Body of pancreas (tissue), 4 donors: ENCODE measurements around the gene TMEM63A. TPM values are rescaled to one million over a fixed set of nuclear protein-coding genes. Genes with fewer than 3 reads are reported as not detected.
"Not testable (repeated sequence)": the region's sequence is repeated elsewhere in the genome, so short reads cannot be mapped to it uniquely, and the experiment has no call there.

Experiments used
- ATAC-seq: fragments of 150-250 bp; one replicate; pipeline ENCODE4 v1.9.1; 2016
- DNase-seq, 4 donors: peaks; one replicate each; pipeline ENCODE4 v3.0.0-alpha.2; 2019
- H3K27ac ChIP-seq, 4 donors: fragments of 200-600 bp; sonication (generic); 1 replicate in 3 of 4; 2 replicates in 1 of 4; pipeline versions ENCODE4 v1.5.1 to v1.6.1; 2016 to 2019; ENCODE audit warnings: mild to moderate bottlenecking in 1 of 4, mixed read lengths in 1 of 4, moderate library complexity in 1 of 4
- H3K27me3 ChIP-seq, 2 donors: fragments of 200-600 bp; sonication (generic); one replicate each; pipeline ENCODE4 v1.6.0; 2016; ENCODE audit warnings: mild to moderate bottlenecking in 1 of 2
- H3K36me3 ChIP-seq, 2 donors: fragments of 200-600 bp; sonication (generic); replicated peaks in 1 of 2; 2 replicates each; pipeline ENCODE4 v1.5.1; 2016; ENCODE audit warnings: low read depth in 2 of 2; ENCODE audit not compliant: insufficient read depth in 1 of 2
- H3K4me1 ChIP-seq: fragments of 200-600 bp; sonication (generic); one replicate; pipeline ENCODE4 v1.6.0; 2016
- H3K4me3 ChIP-seq, 2 donors: fragments of 200-600 bp; sonication (generic); 1 replicate in 1 of 2; 2 replicates in 1 of 2; pipeline ENCODE4 v1.5.1; 2016 to 2019
- H3K9me3 ChIP-seq, 3 donors: fragments of 200-600 bp; sonication (generic); 1 replicate in 2 of 3; 2 replicates in 1 of 3; pipeline ENCODE4 v1.5.1; 2016
- POLR2A ChIP-seq, 3 donors: fragments of 450-650 bp; IDR thresholded peaks; one replicate each; pipeline ENCODE4 v1.6.1; 2016; ENCODE audit warnings: antibody characterized with exemption in 3 of 3, mild to moderate bottlenecking in 2 of 3
- WGBS, 2 donors: methylation state at CpG; one replicate each; pipeline ENCODE4 v1.1.5; 2017; 5-methylcytosine and 5-hydroxymethylcytosine counted together
- intact Hi-C: fragments of 100-400 bp; cut with DNase I; formaldehyde crosslinking; loops from one replicate; pipeline ENCODE4 v1.15.1; 2023
- total RNA-seq, 2 donors: library from RNA; depleted of rRNA; stranded (reverse); fragments of >200 nt; gene quantifications; one replicate each; pipeline ENCODE4 v1.1.0, GENCODE V29; 2016
- TF ChIP-seq, protein P1 (sequence below), 7 experiments: fragments of 450-650 bp in 4 of 7; fragments of 200-600 bp in 3 of 7; sonication (generic) in 3 of 7; IDR thresholded peaks; one replicate each; pipeline ENCODE4 v1.5.1; 2016 to 2019; ENCODE audit warnings: antibody characterized with exemption in 7 of 7

The TMEM63A gene
- total RNA-seq, 2 donors from 2014 or later, result 129 to 217 TPM

DNA sequence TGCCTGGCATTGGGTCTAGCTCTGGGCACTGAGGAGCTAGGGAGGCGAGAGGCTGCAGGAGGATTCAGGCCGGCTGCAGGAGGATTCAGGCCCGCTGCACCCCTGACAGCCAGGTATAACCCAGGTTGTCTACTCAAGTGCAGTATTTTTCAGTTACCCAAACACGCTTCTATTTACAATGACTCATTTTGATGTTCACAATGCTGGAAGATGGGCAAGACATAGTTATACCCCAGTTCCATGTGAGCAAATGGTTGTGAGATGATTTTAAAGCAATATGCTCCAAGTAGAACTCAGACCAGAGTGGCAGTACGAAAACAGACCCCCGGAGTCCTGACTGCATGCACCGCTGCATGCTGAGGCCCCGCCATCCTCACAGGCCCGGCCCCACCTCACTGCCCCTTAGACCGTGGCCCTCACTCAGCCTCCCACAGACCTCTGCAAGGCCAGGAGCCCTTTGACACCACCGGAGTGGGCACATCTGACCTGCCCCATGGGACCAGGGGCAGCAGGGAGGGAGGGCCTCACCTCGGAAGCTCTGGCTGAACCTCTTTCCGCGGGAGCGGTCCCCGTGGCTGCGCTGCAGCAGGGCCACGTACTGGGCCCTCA, 6.2 kb upstream of the TMEM63A start:
- intact Hi-C loops, result no loop called here
- DNase-seq (no peak), ATAC-seq (no peak)
- no peak overlapping the region for H3K4me3 ChIP-seq
- no peaks in the 10 kb centered on the region for H3K9me3 ChIP-seq
- TF ChIP-seq, protein P1, sequence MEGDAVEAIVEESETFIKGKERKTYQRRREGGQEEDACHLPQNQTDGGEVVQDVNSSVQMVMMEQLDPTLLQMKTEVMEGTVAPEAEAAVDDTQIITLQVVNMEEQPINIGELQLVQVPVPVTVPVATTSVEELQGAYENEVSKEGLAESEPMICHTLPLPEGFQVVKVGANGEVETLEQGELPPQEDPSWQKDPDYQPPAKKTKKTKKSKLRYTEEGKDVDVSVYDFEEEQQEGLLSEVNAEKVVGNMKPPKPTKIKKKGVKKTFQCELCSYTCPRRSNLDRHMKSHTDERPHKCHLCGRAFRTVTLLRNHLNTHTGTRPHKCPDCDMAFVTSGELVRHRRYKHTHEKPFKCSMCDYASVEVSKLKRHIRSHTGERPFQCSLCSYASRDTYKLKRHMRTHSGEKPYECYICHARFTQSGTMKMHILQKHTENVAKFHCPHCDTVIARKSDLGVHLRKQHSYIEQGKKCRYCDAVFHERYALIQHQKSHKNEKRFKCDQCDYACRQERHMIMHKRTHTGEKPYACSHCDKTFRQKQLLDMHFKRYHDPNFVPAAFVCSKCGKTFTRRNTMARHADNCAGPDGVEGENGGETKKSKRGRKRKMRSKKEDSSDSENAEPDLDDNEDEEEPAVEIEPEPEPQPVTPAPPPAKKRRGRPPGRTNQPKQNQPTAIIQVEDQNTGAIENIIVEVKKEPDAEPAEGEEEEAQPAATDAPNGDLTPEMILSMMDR (IDR thresholded peaks at IDR 0.05), result no peak
- no peak for TF ChIP-seq POLR2A (IDR thresholded peaks at IDR 0.05)
- WGBS, 2 donors, result 69 to 78% methylated on average over 5 to 17 of the region's 18 CpGs
- H3K36me3 ChIP-seq, result no peaks in the 10 kb centered on the region
- peaks cover 68% of the 10 kb centered on the region for H3K4me1 ChIP-seq
- peak overlapping the region; percentile 93 to 96 (median 96) for H3K27ac ChIP-seq
- H3K27me3 ChIP-seq, result no peaks in the 10 kb centered on the region

DNA sequence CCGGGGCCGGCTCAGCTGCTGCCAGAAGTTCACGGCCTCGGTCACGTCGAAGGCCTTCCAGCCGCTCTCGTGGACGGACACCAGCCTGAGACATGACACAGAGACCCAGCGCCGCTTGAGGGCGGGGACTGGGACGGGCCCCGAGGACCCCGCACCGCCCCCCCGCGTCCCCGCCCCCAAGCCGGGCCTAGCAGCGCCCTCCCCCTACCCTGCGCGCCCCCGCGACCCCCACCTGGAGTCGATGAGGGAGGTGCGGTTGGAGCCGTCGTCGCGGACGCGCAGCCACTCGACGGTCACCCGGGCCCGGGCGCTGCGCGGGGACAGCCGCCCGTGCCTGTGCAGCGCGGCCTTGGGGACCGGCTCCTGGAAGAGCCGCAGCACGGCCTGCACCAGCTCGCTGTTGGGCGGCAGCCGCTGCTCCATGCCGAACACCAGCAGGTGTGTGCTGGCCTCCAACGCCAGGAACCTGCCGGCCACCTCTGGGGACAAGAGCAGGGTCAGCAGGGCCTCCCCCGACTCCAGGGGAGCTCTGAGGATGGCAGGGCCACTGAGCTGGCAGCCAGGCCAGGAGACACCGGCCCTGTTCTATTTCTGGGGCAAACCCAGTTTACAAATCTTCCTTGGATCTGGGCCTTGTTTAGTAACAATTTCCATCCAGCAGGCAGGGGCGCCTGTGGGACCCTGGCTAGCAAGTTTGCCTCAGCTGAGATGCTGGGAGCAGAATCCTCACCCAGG, 5.5 kb upstream of the TMEM63A start:
- H3K9me3 ChIP-seq, H3K4me3 ChIP-seq, H3K27me3 ChIP-seq, ATAC-seq, intact Hi-C loops, H3K36me3 ChIP-seq: not testable (repeated sequence)
- 16% methylated on average over 20 of the region's 56 CpGs; no CpG with 5 or more reads in 1 of the 2 donors for WGBS, 2 donors
- peak overlapping the region; percentile 93 to 96 (median 96) for H3K27ac ChIP-seq
- DNase-seq, result peak in 1 of 4 donors; percentile 35
- peaks cover 73% of the 10 kb centered on the region for H3K4me1 ChIP-seq

DNA sequence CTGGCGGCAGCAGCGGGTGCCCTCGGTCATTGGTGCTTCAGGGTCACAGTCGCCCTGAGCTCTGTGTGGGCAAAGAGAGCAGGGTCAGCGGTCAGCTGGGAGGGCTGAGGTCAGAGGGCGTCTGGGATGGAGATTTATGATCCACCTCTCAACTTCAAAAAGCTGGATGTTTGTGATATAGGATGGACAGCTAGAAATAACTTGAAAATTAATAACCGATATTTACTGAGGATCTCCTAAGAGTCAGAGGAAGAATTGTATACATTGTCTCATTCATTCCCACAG, 4.8 kb upstream of the TMEM63A start:
- intact Hi-C loops, result no loop called here
- H3K4me3 ChIP-seq, result no peak overlapping the region

DNA sequence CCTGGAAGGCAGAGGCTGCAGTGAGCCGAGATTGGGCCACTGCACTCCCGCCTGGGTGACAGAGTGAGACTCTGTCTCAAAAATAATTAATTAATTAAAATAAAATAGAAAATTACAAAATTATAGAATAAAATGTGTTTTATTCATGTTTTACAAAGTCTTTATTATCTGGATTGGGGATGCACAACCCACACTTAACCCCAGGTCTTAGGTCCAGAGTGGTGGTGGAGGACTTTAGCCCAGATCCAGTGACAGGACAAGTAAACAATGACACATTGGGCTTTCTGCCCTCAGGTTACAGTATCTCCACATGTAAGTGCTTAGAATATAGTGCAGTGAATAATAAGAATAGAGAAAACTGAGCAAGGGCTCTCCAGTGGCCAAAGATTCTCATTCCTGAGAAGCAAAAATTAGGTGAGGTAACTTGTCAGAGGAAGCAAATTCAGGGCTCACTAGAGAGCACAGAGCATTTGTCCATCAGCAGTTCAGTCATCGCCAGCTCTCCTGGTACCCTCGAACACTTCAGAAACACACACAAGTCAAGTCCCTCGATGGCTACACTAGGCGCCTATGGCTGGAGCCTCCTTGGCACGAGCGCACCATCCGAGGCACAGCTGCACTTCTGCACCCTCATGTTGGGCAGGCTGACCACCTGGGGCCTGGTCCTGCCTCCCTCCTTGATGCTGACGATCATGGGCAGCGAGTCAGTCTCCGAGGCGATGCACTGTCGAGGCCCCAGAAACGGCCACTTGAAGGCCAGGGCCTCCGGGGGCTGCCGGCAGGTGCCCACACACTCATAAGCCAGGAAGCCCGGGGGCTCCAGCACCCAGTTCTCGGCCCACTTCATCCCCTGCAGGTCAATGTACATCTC, 4.2 kb upstream of the TMEM63A start:
- intact Hi-C loops, result no loop called here
- no peaks in the 10 kb centered on the region for H3K36me3 ChIP-seq
- no peak for ATAC-seq
- H3K27ac ChIP-seq, result peak overlapping the region in 3 of 4 donors; percentile 96
- no peak for DNase-seq
- no peak for TF ChIP-seq POLR2A (IDR thresholded peaks at IDR 0.05)
- TF ChIP-seq, protein P1 (IDR thresholded peaks at IDR 0.05), result no peak
- no peaks in the 10 kb centered on the region for H3K9me3 ChIP-seq
- H3K27me3 ChIP-seq, result no peaks in the 10 kb centered on the region
- no peak overlapping the region for H3K4me3 ChIP-seq
- WGBS, 2 donors, result 81 to 97% methylated on average over 7 to 19 of the region's 19 CpGs
- H3K4me1 ChIP-seq, result peaks cover 63% of the 10 kb centered on the region

More for the DNA sequence above, 4.8 kb upstream of the TMEM63A start:
- Histone ChIP-seq H3K27me3 (no peaks in the 10 kb centered on the region), H3K27ac (peak overlapping the region in 3 of 4 donors; percentile 96), H3K4me1 (peaks cover 67% of the 10 kb centered on the region), H3K36me3 (no peaks in the 10 kb centered on the region), H3K9me3 (no peaks in the 10 kb centered on the region)
- no peak for DNase-seq
- TF ChIP-seq POLR2A (IDR thresholded peaks at IDR 0.05), result no peak
- TF ChIP-seq, protein P1 (IDR thresholded peaks at IDR 0.05), result no peak
- 77 to 84% methylated on average over 7 of the region's 7 CpGs for WGBS, 2 donors
- ATAC-seq, result no peak

DNA sequence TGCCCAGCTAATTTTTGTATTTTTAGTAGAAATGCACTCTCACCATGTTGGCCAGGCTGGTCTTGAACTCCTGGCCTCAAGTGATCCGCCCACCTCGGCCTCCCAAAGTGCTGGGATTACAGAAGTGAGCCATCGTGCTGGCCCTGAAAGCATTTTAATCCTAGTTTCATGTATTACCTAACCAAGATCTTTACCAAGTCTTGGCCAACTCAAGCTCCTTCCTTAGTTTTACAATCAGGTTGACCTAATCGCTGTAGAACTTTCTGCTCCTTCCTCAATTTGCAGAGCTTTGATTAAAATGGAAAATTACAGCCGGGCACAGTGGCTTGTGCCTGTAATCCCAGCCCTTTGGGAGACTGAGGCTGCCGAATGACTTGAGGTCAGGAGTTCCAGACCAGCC, 3.2 kb upstream of the TMEM63A start:
- Histone ChIP-seq H3K27ac (peak overlapping the region in 3 of 4 donors; percentile 8 to 96 (median 38)), H3K4me3 (no peak overlapping the region), H3K9me3 (no peaks in the 10 kb centered on the region), H3K4me1 (peaks cover 63% of the 10 kb centered on the region), H3K36me3 (no peaks in the 10 kb centered on the region), H3K27me3 (no peaks in the 10 kb centered on the region)
- 83 to 94% methylated on average over 6 of the region's 6 CpGs for WGBS, 2 donors
- TF ChIP-seq, protein P1 (IDR thresholded peaks at IDR 0.05), result no peak
- TF ChIP-seq POLR2A (IDR thresholded peaks at IDR 0.05), result no peak
- DNase-seq, result no peak
- intact Hi-C loops, result no loop called here
- ATAC-seq, result no peak
